Measurements from ENCODE around the gene IP6K3.

DNA sequence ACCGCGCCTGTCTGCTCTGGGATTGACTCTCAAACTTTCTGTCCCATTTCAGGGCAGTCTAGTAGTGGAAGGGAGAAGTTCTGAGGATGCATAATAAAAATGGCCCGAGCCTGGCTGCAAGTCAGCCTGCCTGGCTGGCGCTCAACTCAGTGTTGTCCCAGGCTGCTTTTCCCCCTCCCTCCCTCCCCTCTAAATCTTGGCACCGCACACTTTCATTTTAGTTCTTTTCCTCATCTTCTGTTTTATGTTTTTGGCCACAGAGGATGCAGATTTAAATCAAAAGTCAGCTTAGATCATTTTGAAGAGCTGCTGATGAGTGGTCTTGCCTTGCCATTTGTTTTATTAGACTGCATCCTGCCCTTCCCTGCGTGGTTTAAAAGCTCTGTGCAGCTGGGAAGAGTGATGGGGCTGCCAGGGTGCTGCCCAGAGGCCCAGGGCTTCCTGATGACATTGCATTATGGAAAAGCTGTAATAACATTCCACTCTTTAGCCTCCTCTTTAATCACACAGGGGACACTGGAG, 28.7 kb downstream of the IP6K3 start:
- TF ChIP-seq POLR2A (IDR thresholded peaks at IDR 0.05) = no peak
- TF ChIP-seq, protein P1, sequence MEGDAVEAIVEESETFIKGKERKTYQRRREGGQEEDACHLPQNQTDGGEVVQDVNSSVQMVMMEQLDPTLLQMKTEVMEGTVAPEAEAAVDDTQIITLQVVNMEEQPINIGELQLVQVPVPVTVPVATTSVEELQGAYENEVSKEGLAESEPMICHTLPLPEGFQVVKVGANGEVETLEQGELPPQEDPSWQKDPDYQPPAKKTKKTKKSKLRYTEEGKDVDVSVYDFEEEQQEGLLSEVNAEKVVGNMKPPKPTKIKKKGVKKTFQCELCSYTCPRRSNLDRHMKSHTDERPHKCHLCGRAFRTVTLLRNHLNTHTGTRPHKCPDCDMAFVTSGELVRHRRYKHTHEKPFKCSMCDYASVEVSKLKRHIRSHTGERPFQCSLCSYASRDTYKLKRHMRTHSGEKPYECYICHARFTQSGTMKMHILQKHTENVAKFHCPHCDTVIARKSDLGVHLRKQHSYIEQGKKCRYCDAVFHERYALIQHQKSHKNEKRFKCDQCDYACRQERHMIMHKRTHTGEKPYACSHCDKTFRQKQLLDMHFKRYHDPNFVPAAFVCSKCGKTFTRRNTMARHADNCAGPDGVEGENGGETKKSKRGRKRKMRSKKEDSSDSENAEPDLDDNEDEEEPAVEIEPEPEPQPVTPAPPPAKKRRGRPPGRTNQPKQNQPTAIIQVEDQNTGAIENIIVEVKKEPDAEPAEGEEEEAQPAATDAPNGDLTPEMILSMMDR (IDR thresholded peaks at IDR 0.05) = no peak

Measured in testis (tissue), 2 donors.